Left ventricle myocardium inferior (tissue), 1 donor: Measurements from ENCODE around the gene OAS1. TPM values are rescaled to one million over a fixed set of nuclear protein-coding genes. Genes with fewer than 3 reads are reported as not detected.

Experiments used
- DNase-seq: peaks from one replicate; pipeline ENCODE4 v3.0.0-alpha.2; 2020
- H3K27ac ChIP-seq: fragments of 200-600 bp; replicated peaks from 2 replicates; pipeline ENCODE4 v1.8.0; 2021
- H3K27me3 ChIP-seq: fragments of 200-600 bp; 2 replicates; pipeline ENCODE4 v1.8.0; 2021; ENCODE audit warnings: low read depth
- H3K36me3 ChIP-seq: fragments of 200-600 bp; 2 replicates; pipeline ENCODE4 v1.8.0; 2021
- H3K4me1 ChIP-seq: fragments of 200-600 bp; 2 replicates; pipeline ENCODE4 v1.8.0; 2021
- H3K4me3 ChIP-seq: fragments of 200-600 bp; 2 replicates; pipeline ENCODE4 v1.8.0; 2021; ENCODE audit warnings: mild to moderate bottlenecking, moderate library complexity
- H3K9me3 ChIP-seq: fragments of 200-600 bp; replicated peaks from 2 replicates; pipeline ENCODE4 v1.8.0; 2021
- intact Hi-C: fragments of 100-400 bp; cut with micrococcal nuclease; formaldehyde crosslinking; loops from one replicate; pipeline ENCODE4 v1.11.0; 2022
- total RNA-seq: library from RNA; stranded (reverse); fragmentation: NEBNext Ultra II Directional; extraction: Animal tissue kit (Norgen Biotek cat#: 25700); gene quantifications from one replicate; pipeline ENCODE4 v1.2.1, GENCODE V29; 2021
- TF ChIP-seq, protein P1 (sequence below): fragments of 200-600 bp; IDR thresholded peaks from 2 replicates; pipeline ENCODE4 v1.8.0; 2021; ENCODE audit warnings: antibody characterized with exemption, mild to moderate bottlenecking, borderline replicate concordance
- donor health status: DM: no; HTN: yes; CAD: no; lungs with severe emphysema.

OAS1 gene
- total RNA-seq, 1 donor from 2014 or later = 4.8 TPM

DNA sequence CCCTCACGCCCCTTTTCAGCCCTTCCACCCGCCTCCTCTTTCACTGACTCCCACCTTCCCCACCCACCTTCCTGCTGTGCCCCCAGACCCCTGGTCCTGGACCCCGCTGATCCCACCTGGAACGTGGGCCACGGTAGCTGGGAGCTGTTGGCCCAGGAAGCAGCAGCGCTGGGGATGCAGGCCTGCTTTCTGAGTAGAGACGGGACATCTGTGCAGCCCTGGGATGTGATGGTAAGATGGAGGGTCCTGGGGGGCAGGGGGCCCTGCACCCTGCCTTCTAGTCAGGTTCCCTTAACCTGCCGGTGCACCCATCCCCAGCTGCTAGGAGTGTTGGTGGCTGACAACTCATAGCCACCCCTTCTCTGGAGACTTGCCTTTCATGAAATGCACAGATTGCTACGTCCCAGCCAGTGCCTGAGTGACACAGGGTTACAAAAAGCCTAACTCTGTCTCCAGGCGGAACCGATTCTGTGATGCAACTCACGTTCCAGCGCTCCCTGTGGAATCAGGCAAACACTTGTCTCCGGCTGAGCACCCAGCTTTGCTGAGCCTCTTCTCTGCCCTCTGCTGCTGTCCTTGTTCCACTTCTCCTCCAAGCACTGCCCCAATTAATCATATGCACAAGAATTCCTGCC, 56.6 kb downstream of the OAS1 start:
- Histone ChIP-seq H3K9me3 (peaks cover 9% of the 10 kb centered on the region), H3K27ac (no peak overlapping the region), H3K4me1 (no peaks in the 10 kb centered on the region), H3K4me3 (no peak overlapping the region), H3K27me3 (peaks cover 6% of the 10 kb centered on the region), H3K36me3 (peaks cover 83% of the 10 kb centered on the region)
- TF ChIP-seq, protein P1, sequence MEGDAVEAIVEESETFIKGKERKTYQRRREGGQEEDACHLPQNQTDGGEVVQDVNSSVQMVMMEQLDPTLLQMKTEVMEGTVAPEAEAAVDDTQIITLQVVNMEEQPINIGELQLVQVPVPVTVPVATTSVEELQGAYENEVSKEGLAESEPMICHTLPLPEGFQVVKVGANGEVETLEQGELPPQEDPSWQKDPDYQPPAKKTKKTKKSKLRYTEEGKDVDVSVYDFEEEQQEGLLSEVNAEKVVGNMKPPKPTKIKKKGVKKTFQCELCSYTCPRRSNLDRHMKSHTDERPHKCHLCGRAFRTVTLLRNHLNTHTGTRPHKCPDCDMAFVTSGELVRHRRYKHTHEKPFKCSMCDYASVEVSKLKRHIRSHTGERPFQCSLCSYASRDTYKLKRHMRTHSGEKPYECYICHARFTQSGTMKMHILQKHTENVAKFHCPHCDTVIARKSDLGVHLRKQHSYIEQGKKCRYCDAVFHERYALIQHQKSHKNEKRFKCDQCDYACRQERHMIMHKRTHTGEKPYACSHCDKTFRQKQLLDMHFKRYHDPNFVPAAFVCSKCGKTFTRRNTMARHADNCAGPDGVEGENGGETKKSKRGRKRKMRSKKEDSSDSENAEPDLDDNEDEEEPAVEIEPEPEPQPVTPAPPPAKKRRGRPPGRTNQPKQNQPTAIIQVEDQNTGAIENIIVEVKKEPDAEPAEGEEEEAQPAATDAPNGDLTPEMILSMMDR = no peak
- intact Hi-C loops = no loop called here
- no peak for DNase-seq

DNA sequence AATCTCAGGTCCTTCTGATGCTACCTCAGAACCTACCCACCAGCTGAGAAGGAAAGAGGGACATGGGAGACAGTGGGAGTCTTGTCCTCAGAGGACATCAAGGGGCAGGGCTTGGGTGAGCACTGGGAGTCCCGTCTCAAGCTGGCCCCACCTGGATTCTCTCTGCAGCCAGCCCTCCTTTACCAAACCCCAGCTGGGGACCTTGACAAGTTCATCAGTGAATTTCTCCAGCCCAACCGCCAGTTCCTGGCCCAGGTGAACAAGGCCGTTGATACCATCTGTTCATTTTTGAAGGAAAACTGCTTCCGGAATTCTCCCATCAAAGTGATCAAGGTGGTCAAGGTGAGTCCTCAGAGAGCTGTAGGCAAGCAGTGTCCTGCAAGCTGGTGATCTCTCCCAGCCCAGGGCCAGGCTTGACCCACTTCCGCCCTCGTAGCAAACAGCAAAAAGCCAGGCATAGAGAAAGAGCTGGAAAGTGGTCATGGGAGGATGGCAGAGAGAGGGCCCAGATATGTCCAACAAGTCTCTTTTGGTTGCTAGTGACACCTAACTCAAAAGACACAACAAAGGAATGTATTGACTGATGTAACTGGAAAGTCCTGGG, 57.4 kb downstream of the OAS1 start:
- Histone ChIP-seq H3K9me3 (peaks cover under 1% of the 10 kb centered on the region), H3K36me3 (peaks cover 75% of the 10 kb centered on the region), H3K27ac (no peak overlapping the region), H3K27me3 (peaks cover 6% of the 10 kb centered on the region), H3K4me1 (no peaks in the 10 kb centered on the region), H3K4me3 (no peak overlapping the region)
- DNase-seq = no peak
- TF ChIP-seq, protein P1 = no peak
- intact Hi-C loops = no loop called here

DNA sequence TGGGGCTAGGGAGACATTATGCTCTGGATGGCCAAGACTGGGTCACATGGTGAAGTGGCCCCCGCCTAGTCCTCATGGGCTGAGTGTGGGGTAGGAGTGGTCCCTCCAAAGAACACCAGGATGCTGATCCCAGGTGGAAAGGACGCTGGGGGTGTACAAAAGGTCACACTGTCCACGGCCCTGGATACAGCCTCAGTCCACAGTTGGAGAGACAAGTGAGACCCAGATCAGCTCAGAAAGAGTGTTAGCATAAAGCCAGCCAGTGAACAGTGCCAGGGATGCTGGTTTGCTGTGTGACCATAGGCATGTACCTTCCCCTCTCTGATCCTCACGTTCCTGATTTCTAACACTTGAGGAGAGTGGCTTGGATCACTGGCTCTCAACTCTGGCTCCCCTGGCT, 58.2 kb downstream of the OAS1 start:
- Histone ChIP-seq H3K9me3 (no peaks in the 10 kb centered on the region), H3K36me3 (peaks cover 70% of the 10 kb centered on the region)
- TF ChIP-seq, protein P1 = no peak

DNA sequence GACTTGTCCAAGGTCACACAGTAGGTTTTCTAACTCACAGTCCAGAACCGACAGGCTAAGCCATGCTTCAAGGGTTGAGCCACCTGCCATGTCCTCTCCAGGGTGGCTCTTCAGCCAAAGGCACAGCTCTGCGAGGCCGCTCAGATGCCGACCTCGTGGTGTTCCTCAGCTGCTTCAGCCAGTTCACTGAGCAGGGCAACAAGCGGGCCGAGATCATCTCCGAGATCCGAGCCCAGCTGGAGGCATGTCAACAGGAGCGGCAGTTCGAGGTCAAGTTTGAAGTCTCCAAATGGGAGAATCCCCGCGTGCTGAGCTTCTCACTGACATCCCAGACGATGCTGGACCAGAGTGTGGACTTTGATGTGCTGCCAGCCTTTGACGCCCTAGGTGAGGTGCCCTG, 58.9 kb downstream of the OAS1 start:
- TF ChIP-seq, protein P1 = no peak
- intact Hi-C loops = no loop called here
- DNase-seq = no peak
- H3K27ac ChIP-seq = no peak overlapping the region
- no peak overlapping the region for H3K4me3 ChIP-seq
- peaks cover 68% of the 10 kb centered on the region for H3K36me3 ChIP-seq
- H3K4me1 ChIP-seq = peaks cover under 1% of the 10 kb centered on the region
- H3K9me3 ChIP-seq = no peaks in the 10 kb centered on the region
- H3K27me3 ChIP-seq = peaks cover 6% of the 10 kb centered on the region

More for the DNA sequence above, 58.2 kb downstream of the OAS1 start:
- no peak for DNase-seq
- no peak overlapping the region for H3K4me3 ChIP-seq
- peaks cover 6% of the 10 kb centered on the region for H3K27me3 ChIP-seq
- no peaks in the 10 kb centered on the region for H3K4me1 ChIP-seq
- no peak overlapping the region for H3K27ac ChIP-seq
- intact Hi-C loops = no loop called here

DNA sequence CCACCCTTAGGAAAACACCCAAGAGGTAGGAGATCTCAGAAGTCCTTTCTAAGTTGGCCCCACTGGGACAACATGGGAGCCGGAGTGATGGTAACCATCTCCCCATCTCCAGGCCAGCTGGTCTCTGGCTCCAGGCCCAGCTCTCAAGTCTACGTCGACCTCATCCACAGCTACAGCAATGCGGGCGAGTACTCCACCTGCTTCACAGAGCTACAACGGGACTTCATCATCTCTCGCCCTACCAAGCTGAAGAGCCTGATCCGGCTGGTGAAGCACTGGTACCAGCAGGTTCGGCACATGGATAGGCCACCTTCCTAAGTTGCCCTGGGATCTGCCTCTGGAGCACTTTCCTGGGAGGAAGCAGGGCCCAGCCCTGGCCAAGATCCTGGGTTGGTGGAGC, 60.5 kb downstream of the OAS1 start:
- no peaks in the 10 kb centered on the region for H3K9me3 ChIP-seq
- TF ChIP-seq, protein P1 = no peak
- no peak overlapping the region for H3K27ac ChIP-seq
- no peak for DNase-seq
- peaks cover 52% of the 10 kb centered on the region for H3K36me3 ChIP-seq
- intact Hi-C loops = no loop called here
- H3K4me3 ChIP-seq = no peak overlapping the region
- H3K4me1 ChIP-seq = peaks cover 13% of the 10 kb centered on the region
- H3K27me3 ChIP-seq = peaks cover 6% of the 10 kb centered on the region
